K562 (cell line): ENCODE data around the gene PRKAR2B. TPM values are rescaled to one million over a fixed set of nuclear protein-coding genes. Genes with fewer than 3 reads are reported as not detected.

ENCODE experiments used
- CC2D1A ChIP-seq: fragments of 450-650 bp; IDR thresholded peaks from 2 replicates; pipeline ENCODE4 v1.6.1; 2017; ENCODE audit warnings: mild to moderate bottlenecking
- CHCHD3 ChIP-seq: fragments of 250-450 bp; sonication (Bioruptor Pico); IDR thresholded peaks from 2 replicates; pipeline ENCODE4 v2.1.2; 2022; ENCODE audit warnings: mild to moderate bottlenecking
- ESRRA ChIP-seq: fragments of 450-650 bp; IDR thresholded peaks from 2 replicates; pipeline ENCODE4 v1.6.1; 2014; ENCODE audit warnings: low read depth, mild to moderate bottlenecking, moderate library complexity, borderline replicate concordance
- HDAC2 ChIP-seq: fragments of 450-650 bp; IDR thresholded peaks from 2 replicates; pipeline ENCODE4 v1.6.1; 2016; ENCODE audit warnings: mild to moderate bottlenecking
- MIER1 ChIP-seq: fragments of 450-650 bp; IDR thresholded peaks from 2 replicates; pipeline ENCODE4 v1.6.1; 2016; ENCODE audit warnings: antibody characterized with exemption, mild to moderate bottlenecking, low read depth
- NFXL1 ChIP-seq: fragments of 450-650 bp; formaldehyde crosslinking; IDR thresholded peaks from 2 replicates; pipeline ENCODE4 v1.4.0; 2021; ENCODE audit warnings: mild to moderate bottlenecking
- NR2C1 ChIP-seq, 2 experiments: fragments of 450-650 bp; IDR thresholded peaks; 2 replicates each; pipeline ENCODE4 v1.6.1; 2017; ENCODE audit warnings: mild to moderate bottlenecking in 2 of 2, antibody characterized with exemption in 1 of 2, inconsistent platforms in 1 of 2, missing compliant biosample characterization in 1 of 2, missing genetic modification characterization in 1 of 2
- TAF15 ChIP-seq: fragments of 200-400 bp; formaldehyde crosslinking; IDR thresholded peaks from 2 replicates; pipeline ENCODE4 v1.6.1; 2017; ENCODE audit warnings: mild to moderate bottlenecking, low read depth, low read length, moderate library complexity
- TGIF2 ChIP-seq: sonication (generic); formaldehyde crosslinking; IDR thresholded peaks from 2 replicates; pipeline ENCODE4 v1.8.1; 2022; ENCODE audit warnings: mild to moderate bottlenecking, missing genetic modification reagents, moderate library complexity
- ZNF124 ChIP-seq: sonication (generic); formaldehyde crosslinking; IDR thresholded peaks from 2 replicates; pipeline ENCODE4 v1.8.1; 2022; ENCODE audit warnings: missing genetic modification reagents
- polyA plus RNA-seq, 8 experiments: library from polyadenylated mRNA; depleted of rRNA in 4 of 8; stranded (reverse) in 5 of 8; unstranded in 3 of 8; fragments of >200 nt; fragmentation: Nextera tagmentation in 2 of 8; fragmentation: Illumina TruSeq in 1 of 8; extraction: Ambion mirVana in 2 of 8; extraction: Trizol in 1 of 8; gene quantifications; 2 replicates each; pipeline versions ENCODE4 v1.2.1 to v1.2.3, GENCODE V29; 2011 to 2014; ENCODE audit warnings: inconsistent platforms in 1 of 8, missing spikeins in 1 of 8
- total RNA-seq, 7 experiments: library from RNA; depleted of rRNA in 6 of 7; stranded (reverse); fragments of >200 nt in 6 of 7; fragmentation: Illumina TruSeq in 2 of 7; extraction: Trizol in 2 of 7; gene quantifications; 2 replicates each; pipeline versions ENCODE4 v1.2.1 to v1.2.3, GENCODE V29; 2011 to 2021; ENCODE audit warnings: low replicate concordance in 1 of 7
- TF ChIP-seq, protein P1 (sequence below): fragments of 450-650 bp; IDR thresholded peaks from 2 replicates; pipeline ENCODE4 v1.6.1; 2018; ENCODE audit not compliant: partially characterized antibody
- TF ChIP-seq, protein P2 (sequence below): fragments of 450-650 bp; IDR thresholded peaks from 2 replicates; pipeline ENCODE4 v1.6.1; 2017; ENCODE audit warnings: antibody characterized with exemption, mild to moderate bottlenecking
- TF ChIP-seq, protein P3 (sequence below): sonication (generic); formaldehyde crosslinking; IDR thresholded peaks from 2 replicates; pipeline ENCODE4 v1.8.1; 2023; ENCODE audit warnings: mild to moderate bottlenecking, missing genetic modification reagents
- TF ChIP-seq, protein P4 (sequence below): fragments of 450-650 bp; IDR thresholded peaks from 2 replicates; pipeline ENCODE4 v1.6.1; 2016; ENCODE audit warnings: antibody characterized with exemption

The PRKAR2B gene
- total and polyA plus RNA-seq, 9 of the 15 experiments (the other 6 are each of a cell fraction or from before 2014, with no cell fraction given) = 59.0 to 173 (median 129) TPM

DNA sequence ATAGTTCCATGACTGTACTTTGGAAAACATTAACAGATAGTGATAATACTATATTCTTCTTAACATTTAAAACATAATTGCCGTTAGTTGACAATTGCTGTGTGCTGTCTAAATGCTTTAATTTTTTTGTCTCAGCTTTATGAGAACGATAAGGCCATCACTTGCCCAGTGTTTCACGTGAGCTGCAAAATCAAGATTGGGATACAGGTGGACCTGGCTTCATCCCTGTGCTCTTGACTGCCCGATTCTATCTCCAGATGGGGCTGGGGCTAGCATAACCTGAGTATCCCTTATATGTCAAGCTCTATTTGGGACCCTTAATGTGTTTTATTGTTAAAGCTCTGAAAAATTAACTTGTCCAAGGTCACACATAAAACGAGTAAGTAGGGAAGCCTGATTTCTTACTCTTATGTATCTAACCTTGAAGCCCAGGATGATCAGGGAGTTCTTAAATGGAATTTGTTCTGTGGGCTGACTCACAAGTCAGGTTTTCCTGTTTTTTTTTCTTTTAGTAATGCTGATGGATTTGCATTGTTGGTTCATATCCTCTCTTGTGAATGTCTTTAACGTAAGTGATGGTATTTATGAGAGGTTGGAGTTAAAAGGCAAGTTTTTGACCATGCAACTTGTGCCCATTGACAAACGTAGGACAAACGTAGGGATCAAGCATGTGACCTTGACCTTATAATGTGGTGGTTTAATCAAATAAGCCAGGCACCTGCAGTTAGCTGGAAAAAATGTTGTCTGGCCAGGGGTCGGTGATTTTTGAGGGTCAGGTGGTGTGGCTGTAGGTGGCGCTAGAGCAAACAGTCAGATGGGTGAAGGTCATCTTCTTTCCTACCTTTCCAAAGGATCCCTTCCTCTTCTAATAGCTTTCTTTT is 3.6 kb downstream of the PRKAR2B start (continued):
- TF ChIP-seq, protein P1, sequence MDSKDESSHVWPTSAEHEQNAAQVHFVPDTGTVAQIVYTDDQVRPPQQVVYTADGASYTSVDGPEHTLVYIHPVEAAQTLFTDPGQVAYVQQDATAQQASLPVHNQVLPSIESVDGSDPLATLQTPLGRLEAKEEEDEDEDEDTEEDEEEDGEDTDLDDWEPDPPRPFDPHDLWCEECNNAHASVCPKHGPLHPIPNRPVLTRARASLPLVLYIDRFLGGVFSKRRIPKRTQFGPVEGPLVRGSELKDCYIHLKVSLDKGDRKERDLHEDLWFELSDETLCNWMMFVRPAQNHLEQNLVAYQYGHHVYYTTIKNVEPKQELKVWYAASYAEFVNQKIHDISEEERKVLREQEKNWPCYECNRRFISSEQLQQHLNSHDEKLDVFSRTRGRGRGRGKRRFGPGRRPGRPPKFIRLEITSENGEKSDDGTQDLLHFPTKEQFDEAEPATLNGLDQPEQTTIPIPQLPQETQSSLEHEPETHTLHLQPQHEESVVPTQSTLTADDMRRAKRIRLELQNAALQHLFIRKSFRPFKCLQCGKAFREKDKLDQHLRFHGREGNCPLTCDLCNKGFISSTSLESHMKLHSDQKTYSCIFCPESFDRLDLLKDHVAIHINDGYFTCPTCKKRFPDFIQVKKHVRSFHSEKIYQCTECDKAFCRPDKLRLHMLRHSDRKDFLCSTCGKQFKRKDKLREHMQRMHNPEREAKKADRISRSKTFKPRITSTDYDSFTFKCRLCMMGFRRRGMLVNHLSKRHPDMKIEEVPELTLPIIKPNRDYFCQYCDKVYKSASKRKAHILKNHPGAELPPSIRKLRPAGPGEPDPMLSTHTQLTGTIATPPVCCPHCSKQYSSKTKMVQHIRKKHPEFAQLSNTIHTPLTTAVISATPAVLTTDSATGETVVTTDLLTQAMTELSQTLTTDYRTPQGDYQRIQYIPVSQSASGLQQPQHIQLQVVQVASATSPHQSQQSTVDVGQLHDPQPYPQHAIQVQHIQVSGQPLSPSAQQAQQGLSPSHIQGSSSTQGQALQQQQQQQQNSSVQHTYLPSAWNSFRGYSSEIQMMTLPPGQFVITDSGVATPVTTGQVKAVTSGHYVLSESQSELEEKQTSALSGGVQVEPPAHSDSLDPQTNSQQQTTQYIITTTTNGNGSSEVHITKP = no peak
- 0 out of 2 replicates have a peak, but pooled peaks have one; percentile 46 for TF ChIP-seq MIER1
- peak; percentile 51; the same call in 1 of the 2 replicates for TF ChIP-seq HDAC2
- peak; percentile 63; the same call in 1 of the 2 replicates for TF ChIP-seq NR2C1 (IDR thresholded peaks at IDR 0.05)
- 0 out of 2 replicates have a peak, but pooled peaks have one; percentile 28 for TF ChIP-seq NR2C1 (tag; IDR thresholded peaks at IDR 0.05)
- no peak for TF ChIP-seq TGIF2 (CRISPR knock-in tag)
- TF ChIP-seq, protein P2, sequence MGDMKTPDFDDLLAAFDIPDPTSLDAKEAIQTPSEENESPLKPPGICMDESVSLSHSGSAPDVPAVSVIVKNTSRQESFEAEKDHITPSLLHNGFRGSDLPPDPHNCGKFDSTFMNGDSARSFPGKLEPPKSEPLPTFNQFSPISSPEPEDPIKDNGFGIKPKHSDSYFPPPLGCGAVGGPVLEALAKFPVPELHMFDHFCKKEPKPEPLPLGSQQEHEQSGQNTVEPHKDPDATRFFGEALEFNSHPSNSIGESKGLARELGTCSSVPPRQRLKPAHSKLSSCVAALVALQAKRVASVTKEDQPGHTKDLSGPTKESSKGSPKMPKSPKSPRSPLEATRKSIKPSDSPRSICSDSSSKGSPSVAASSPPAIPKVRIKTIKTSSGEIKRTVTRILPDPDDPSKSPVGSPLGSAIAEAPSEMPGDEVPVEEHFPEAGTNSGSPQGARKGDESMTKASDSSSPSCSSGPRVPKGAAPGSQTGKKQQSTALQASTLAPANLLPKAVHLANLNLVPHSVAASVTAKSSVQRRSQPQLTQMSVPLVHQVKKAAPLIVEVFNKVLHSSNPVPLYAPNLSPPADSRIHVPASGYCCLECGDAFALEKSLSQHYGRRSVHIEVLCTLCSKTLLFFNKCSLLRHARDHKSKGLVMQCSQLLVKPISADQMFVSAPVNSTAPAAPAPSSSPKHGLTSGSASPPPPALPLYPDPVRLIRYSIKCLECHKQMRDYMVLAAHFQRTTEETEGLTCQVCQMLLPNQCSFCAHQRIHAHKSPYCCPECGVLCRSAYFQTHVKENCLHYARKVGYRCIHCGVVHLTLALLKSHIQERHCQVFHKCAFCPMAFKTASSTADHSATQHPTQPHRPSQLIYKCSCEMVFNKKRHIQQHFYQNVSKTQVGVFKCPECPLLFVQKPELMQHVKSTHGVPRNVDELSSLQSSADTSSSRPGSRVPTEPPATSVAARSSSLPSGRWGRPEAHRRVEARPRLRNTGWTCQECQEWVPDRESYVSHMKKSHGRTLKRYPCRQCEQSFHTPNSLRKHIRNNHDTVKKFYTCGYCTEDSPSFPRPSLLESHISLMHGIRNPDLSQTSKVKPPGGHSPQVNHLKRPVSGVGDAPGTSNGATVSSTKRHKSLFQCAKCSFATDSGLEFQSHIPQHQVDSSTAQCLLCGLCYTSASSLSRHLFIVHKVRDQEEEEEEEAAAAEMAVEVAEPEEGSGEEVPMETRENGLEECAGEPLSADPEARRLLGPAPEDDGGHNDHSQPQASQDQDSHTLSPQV = peak; percentile 67
- TF ChIP-seq, protein P3, sequence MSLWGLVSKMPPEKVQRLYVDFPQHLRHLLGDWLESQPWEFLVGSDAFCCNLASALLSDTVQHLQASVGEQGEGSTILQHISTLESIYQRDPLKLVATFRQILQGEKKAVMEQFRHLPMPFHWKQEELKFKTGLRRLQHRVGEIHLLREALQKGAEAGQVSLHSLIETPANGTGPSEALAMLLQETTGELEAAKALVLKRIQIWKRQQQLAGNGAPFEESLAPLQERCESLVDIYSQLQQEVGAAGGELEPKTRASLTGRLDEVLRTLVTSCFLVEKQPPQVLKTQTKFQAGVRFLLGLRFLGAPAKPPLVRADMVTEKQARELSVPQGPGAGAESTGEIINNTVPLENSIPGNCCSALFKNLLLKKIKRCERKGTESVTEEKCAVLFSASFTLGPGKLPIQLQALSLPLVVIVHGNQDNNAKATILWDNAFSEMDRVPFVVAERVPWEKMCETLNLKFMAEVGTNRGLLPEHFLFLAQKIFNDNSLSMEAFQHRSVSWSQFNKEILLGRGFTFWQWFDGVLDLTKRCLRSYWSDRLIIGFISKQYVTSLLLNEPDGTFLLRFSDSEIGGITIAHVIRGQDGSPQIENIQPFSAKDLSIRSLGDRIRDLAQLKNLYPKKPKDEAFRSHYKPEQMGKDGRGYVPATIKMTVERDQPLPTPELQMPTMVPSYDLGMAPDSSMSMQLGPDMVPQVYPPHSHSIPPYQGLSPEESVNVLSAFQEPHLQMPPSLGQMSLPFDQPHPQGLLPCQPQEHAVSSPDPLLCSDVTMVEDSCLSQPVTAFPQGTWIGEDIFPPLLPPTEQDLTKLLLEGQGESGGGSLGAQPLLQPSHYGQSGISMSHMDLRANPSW (CRISPR knock-in tag) = no peak
- peak; percentile 95 for TF ChIP-seq ESRRA
- TF ChIP-seq CC2D1A = peak; percentile 90
- no peak for TF ChIP-seq NFXL1 (CRISPR knock-in tag)
- TF ChIP-seq ZNF124 (CRISPR knock-in tag) = no peak
- TF ChIP-seq CHCHD3 (CRISPR knock-in tag) = no peak
- TF ChIP-seq, protein P4, sequence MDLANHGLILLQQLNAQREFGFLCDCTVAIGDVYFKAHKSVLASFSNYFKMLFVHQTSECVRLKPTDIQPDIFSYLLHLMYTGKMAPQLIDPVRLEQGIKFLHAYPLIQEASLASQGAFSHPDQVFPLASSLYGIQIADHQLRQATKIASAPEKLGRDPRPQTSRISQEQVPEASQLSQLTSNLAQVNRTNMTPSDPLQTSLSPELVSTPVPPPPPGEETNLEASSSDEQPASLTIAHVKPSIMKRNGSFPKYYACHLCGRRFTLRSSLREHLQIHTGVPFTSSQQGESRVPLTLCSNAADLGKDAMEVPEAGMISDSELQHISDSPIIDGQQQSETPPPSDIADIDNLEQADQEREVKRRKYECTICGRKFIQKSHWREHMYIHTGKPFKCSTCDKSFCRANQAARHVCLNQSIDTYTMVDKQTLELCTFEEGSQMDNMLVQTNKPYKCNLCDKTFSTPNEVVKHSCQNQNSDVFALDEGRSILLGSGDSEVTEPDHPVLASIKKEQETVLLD = peak; percentile 52; the same call in 1 of the 2 replicates
- TF ChIP-seq TAF15 = no peak
